Measurements from ENCODE around the gene C5. TPM values are rescaled to one million over a fixed set of nuclear protein-coding genes. Genes with fewer than 3 reads are reported as not detected.

C5 gene
- total and polyA plus RNA-seq, 9 of the 15 experiments (the other 6 are each of a cell fraction or from before 2014, with no cell fraction given), result 0.08 to 0.91 (median 0.42) TPM

DNA sequence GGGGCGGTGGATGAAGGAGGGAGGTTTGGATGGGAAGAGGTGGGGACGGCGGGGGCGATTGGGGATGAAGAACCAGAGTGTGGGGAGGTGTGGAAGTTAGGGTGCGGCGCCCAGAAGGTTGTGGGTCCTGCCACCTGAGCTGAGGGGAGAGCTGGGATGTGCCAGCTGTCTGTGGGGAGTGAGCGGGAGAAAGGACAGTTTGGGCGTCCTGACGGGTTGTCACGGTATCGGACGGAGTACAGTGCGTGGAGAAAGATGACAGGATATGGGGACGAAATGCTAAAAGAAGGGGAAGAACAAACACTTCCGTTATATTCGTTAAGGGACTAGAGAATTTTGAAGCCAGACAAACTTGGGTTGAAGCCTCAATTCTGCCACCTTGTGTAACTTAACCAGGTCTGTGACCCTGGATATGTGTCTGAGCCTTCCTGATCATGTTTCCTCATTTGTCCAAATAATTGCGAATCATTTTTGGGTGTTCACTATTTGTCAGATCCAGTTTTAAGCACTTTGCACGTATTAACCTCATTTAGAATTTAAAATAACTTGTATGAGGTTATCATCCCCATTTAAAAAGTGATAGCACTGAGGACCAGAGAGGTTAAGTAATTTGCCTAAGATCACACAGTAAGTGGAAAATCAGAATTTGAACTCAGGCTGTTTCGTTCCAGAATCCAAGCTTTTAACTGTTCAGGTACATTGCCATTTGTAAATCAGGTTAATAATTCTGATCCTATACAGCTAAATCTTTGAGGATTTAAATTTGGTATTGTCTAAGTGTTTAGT, 25.4 kb upstream of the C5 start (continued):
- TF ChIP-seq, protein P1, sequence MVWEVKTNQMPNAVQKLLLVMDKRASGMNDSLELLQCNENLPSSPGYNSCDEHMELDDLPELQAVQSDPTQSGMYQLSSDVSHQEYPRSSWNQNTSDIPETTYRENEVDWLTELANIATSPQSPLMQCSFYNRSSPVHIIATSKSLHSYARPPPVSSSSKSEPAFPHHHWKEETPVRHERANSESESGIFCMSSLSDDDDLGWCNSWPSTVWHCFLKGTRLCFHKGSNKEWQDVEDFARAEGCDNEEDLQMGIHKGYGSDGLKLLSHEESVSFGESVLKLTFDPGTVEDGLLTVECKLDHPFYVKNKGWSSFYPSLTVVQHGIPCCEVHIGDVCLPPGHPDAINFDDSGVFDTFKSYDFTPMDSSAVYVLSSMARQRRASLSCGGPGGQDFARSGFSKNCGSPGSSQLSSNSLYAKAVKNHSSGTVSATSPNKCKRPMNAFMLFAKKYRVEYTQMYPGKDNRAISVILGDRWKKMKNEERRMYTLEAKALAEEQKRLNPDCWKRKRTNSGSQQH (CRISPR knock-in tag; IDR thresholded peaks at IDR 0.05), result 0 out of 2 replicates have a peak, but pooled peaks have one; percentile 64
- TF ChIP-seq CHD4 (IDR thresholded peaks at IDR 0.05; ENCODE audit: insufficient read depth, insufficient replicate concordance, low read depth, low read length, poor library complexity, severe bottlenecking) (peak; percentile 93), SMARCE1 (IDR thresholded peaks at IDR 0.05) (peak; percentile 21; the same call in 1 of the 2 replicates), MYNN (IDR thresholded peaks at IDR 0.05) (no peak), MYNN (CRISPR knock-in tag; IDR thresholded peaks at IDR 0.05) (no peak), GTF2E2 (tag; IDR thresholded peaks at IDR 0.05) (no peak), SMAD1 (IDR thresholded peaks at IDR 0.05; ENCODE audit: low read depth, low read length, partially characterized antibody) (no peak), BCL6 (CRISPR knock-in tag; IDR thresholded peaks at IDR 0.05) (no peak), MCM2 (IDR thresholded peaks at IDR 0.05; ENCODE audit: low read depth) (no peak), RCOR1 (IDR thresholded peaks at IDR 0.05; ENCODE audit: borderline replicate concordance in 1 of 2, low read depth in 2 of 2, low read length in 2 of 2) (peak in 1 of 2 experiments; percentile 67; a peak in 1 of 4 replicates), ZNF589 (CRISPR knock-in tag; IDR thresholded peaks at IDR 0.05; ENCODE audit: low read depth) (peak; percentile 24; the same call in 1 of the 2 replicates)
- TF ChIP-seq, protein P2, sequence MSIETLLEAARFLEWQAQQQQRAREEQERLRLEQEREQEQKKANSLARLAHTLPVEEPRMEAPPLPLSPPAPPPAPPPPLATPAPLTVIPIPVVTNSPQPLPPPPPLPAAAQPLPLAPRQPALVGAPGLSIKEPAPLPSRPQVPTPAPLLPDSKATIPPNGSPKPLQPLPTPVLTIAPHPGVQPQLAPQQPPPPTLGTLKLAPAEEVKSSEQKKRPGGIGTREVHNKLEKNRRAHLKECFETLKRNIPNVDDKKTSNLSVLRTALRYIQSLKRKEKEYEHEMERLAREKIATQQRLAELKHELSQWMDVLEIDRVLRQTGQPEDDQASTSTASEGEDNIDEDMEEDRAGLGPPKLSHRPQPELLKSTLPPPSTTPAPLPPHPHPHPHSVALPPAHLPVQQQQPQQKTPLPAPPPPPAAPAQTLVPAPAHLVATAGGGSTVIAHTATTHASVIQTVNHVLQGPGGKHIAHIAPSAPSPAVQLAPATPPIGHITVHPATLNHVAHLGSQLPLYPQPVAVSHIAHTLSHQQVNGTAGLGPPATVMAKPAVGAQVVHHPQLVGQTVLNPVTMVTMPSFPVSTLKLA (conservative IDR thresholded peaks at IDR 0.05), result peak in 1 of 2 experiments; percentile 46; a peak in 1 of 4 replicates
- TF ChIP-seq, protein P3, sequence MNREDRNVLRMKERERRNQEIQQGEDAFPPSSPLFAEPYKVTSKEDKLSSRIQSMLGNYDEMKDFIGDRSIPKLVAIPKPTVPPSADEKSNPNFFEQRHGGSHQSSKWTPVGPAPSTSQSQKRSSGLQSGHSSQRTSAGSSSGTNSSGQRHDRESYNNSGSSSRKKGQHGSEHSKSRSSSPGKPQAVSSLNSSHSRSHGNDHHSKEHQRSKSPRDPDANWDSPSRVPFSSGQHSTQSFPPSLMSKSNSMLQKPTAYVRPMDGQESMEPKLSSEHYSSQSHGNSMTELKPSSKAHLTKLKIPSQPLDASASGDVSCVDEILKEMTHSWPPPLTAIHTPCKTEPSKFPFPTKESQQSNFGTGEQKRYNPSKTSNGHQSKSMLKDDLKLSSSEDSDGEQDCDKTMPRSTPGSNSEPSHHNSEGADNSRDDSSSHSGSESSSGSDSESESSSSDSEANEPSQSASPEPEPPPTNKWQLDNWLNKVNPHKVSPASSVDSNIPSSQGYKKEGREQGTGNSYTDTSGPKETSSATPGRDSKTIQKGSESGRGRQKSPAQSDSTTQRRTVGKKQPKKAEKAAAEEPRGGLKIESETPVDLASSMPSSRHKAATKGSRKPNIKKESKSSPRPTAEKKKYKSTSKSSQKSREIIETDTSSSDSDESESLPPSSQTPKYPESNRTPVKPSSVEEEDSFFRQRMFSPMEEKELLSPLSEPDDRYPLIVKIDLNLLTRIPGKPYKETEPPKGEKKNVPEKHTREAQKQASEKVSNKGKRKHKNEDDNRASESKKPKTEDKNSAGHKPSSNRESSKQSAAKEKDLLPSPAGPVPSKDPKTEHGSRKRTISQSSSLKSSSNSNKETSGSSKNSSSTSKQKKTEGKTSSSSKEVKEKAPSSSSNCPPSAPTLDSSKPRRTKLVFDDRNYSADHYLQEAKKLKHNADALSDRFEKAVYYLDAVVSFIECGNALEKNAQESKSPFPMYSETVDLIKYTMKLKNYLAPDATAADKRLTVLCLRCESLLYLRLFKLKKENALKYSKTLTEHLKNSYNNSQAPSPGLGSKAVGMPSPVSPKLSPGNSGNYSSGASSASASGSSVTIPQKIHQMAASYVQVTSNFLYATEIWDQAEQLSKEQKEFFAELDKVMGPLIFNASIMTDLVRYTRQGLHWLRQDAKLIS (CRISPR knock-in tag; IDR thresholded peaks at IDR 0.05), result 0 out of 2 replicates have a peak, but pooled peaks have one; percentile 7
